GM12891 (cell line): ENCODE measurements around the gene IL24.

Source experiments
- PAX5 ChIP-seq: IDR thresholded peaks from 2 replicates; pipeline ENCODE4 v1.6.1; 2011; ENCODE audit warnings: low read length, moderate library complexity, mild to moderate bottlenecking; ENCODE audit not compliant: insufficient read depth, severe bottlenecking
- POLR2A ChIP-seq: IDR thresholded peaks from 2 replicates; pipeline ENCODE4 v1.6.1; 2011; ENCODE audit warnings: low read depth, low read length, control low read depth
- POLR2AphosphoS5 ChIP-seq: IDR thresholded peaks from 2 replicates; pipeline ENCODE4 v1.6.1; 2011; ENCODE audit warnings: low read depth, low read length, control low read depth
- SPI1 ChIP-seq: IDR thresholded peaks from 2 replicates; pipeline ENCODE4 v1.6.1; 2011; ENCODE audit warnings: low read depth, low read length, control low read depth
- TAF1 ChIP-seq: IDR thresholded peaks from 2 replicates; pipeline ENCODE4 v1.6.1; 2011; ENCODE audit warnings: low read depth, low read length, control low read depth

GRCh38 chr1:206866062-206866461, 31.2 kb upstream of the IL24 start:
- TF ChIP-seq POLR2A (no peak), POLR2AphosphoS5 (no peak), TAF1 (no peak), SPI1 (no peak), PAX5 (no peak)
